HEK293 (cell line): Measurements from ENCODE around the gene TMEM267.
A peak's percentile ranks its signal among the peaks of the same experiment; 100 is the strongest.

Experiments used
- ATF2 ChIP-seq: fragments of 450-650 bp; formaldehyde crosslinking; IDR thresholded peaks from 2 replicates; pipeline ENCODE4 v1.5.1; 2016; ENCODE audit warnings: missing biosample characterization, missing genetic modification characterization, low read depth
- BCL6B ChIP-seq: fragments of 450-650 bp; formaldehyde crosslinking; IDR thresholded peaks from 2 replicates; pipeline ENCODE4 v1.5.1; 2017; ENCODE audit warnings: missing biosample characterization, missing genetic modification characterization
- GFI1B ChIP-seq: fragments of 450-650 bp; formaldehyde crosslinking; IDR thresholded peaks from 2 replicates; pipeline ENCODE4 v1.5.1; 2016; ENCODE audit warnings: missing biosample characterization, missing genetic modification characterization
- HIC1 ChIP-seq: fragments of 450-650 bp; formaldehyde crosslinking; IDR thresholded peaks from 2 replicates; pipeline ENCODE4 v1.5.1; 2016; ENCODE audit warnings: missing biosample characterization, missing genetic modification characterization
- KLF8 ChIP-seq: fragments of 450-650 bp; formaldehyde crosslinking; IDR thresholded peaks from 2 replicates; pipeline ENCODE4 v1.5.1; 2016; ENCODE audit warnings: missing biosample characterization, missing genetic modification characterization
- OSR2 ChIP-seq: fragments of 450-650 bp; formaldehyde crosslinking; IDR thresholded peaks from 2 replicates; pipeline ENCODE4 v1.5.1; 2016; ENCODE audit warnings: missing biosample characterization, missing genetic modification characterization
- PRDM6 ChIP-seq: fragments of 450-650 bp; formaldehyde crosslinking; IDR thresholded peaks from 2 replicates; pipeline ENCODE4 v1.5.1; 2017; ENCODE audit warnings: missing biosample characterization, missing genetic modification characterization
- SCRT1 ChIP-seq: fragments of 450-650 bp; formaldehyde crosslinking; IDR thresholded peaks from 2 replicates; pipeline ENCODE4 v1.5.1; 2016; ENCODE audit warnings: missing biosample characterization, missing genetic modification characterization, borderline replicate concordance
- SP2 ChIP-seq: fragments of 450-650 bp; formaldehyde crosslinking; IDR thresholded peaks from 2 replicates; pipeline ENCODE4 v1.5.1; 2016; ENCODE audit warnings: missing biosample characterization, missing genetic modification characterization
- ZBTB44 ChIP-seq: fragments of 450-650 bp; IDR thresholded peaks from 2 replicates; pipeline ENCODE4 v1.5.1; 2018; ENCODE audit warnings: missing biosample characterization, mild to moderate bottlenecking, missing genetic modification characterization
- ZNF155 ChIP-seq: fragments of 450-650 bp; formaldehyde crosslinking; IDR thresholded peaks from 2 replicates; pipeline ENCODE4 v1.5.1; 2016; ENCODE audit warnings: missing biosample characterization, missing genetic modification characterization
- ZNF24 ChIP-seq: fragments of 450-650 bp; formaldehyde crosslinking; IDR thresholded peaks from 2 replicates; pipeline ENCODE4 v1.5.1; 2016; ENCODE audit warnings: missing biosample characterization, missing genetic modification characterization
- ZNF248 ChIP-seq: fragments of 450-650 bp; formaldehyde crosslinking; IDR thresholded peaks from 2 replicates; pipeline ENCODE4 v1.5.1; 2017; ENCODE audit warnings: missing biosample characterization, missing genetic modification characterization
- ZNF266 ChIP-seq: fragments of 450-650 bp; formaldehyde crosslinking; IDR thresholded peaks from 2 replicates; pipeline ENCODE4 v1.5.1; 2016; ENCODE audit warnings: missing biosample characterization, missing genetic modification characterization, low read depth
- ZNF423 ChIP-seq: fragments of 450-650 bp; formaldehyde crosslinking; IDR thresholded peaks from 2 replicates; pipeline ENCODE4 v1.5.1; 2016; ENCODE audit warnings: missing biosample characterization, missing genetic modification characterization
- ZNF433 ChIP-seq: fragments of 450-650 bp; formaldehyde crosslinking; IDR thresholded peaks from 2 replicates; pipeline ENCODE4 v1.5.1; 2016; ENCODE audit warnings: missing biosample characterization, missing genetic modification characterization, low read depth
- ZNF488 ChIP-seq: fragments of 450-650 bp; formaldehyde crosslinking; IDR thresholded peaks from 2 replicates; pipeline ENCODE4 v1.5.1; 2016; ENCODE audit warnings: missing biosample characterization, missing genetic modification characterization
- ZNF518A ChIP-seq: fragments of 450-650 bp; formaldehyde crosslinking; conservative IDR thresholded peaks from 2 replicates; pipeline ENCODE4 v1.5.1; 2016; ENCODE audit warnings: low read depth, missing biosample characterization, missing genetic modification characterization
- ZNF555 ChIP-seq: fragments of 450-650 bp; formaldehyde crosslinking; conservative IDR thresholded peaks from 2 replicates; pipeline ENCODE4 v1.5.1; 2017; ENCODE audit warnings: missing biosample characterization, mild to moderate bottlenecking, missing genetic modification characterization, inconsistent platforms
- ZNF558 ChIP-seq: fragments of 450-650 bp; formaldehyde crosslinking; IDR thresholded peaks from 2 replicates; pipeline ENCODE4 v1.5.1; 2016; ENCODE audit warnings: missing biosample characterization, missing genetic modification characterization
- ZNF624 ChIP-seq: fragments of 450-650 bp; formaldehyde crosslinking; IDR thresholded peaks from 2 replicates; pipeline ENCODE4 v1.5.1; 2017; ENCODE audit warnings: missing biosample characterization, missing genetic modification characterization
- ZNF645 ChIP-seq: fragments of 450-650 bp; formaldehyde crosslinking; IDR thresholded peaks from 2 replicates; pipeline ENCODE4; 2016; ENCODE audit warnings: missing biosample characterization, missing genetic modification characterization
- ZNF747 ChIP-seq: fragments of 450-650 bp; formaldehyde crosslinking; IDR thresholded peaks from 2 replicates; pipeline ENCODE4 v1.5.1; 2016; ENCODE audit warnings: missing biosample characterization, missing genetic modification characterization
- ZSCAN23 ChIP-seq: fragments of 450-650 bp; formaldehyde crosslinking; IDR thresholded peaks from 2 replicates; pipeline ENCODE4 v1.5.1; 2016; ENCODE audit warnings: missing biosample characterization, missing genetic modification characterization
- ZXDB ChIP-seq: fragments of 450-650 bp; formaldehyde crosslinking; IDR thresholded peaks from 2 replicates; pipeline ENCODE4 v1.5.1; 2016; ENCODE audit warnings: missing biosample characterization, missing genetic modification characterization

TMEM267 gene

GRCh38 chr5:43422143-43422542 is 61.5 kb downstream of the TMEM267 start (continued):
- TF ChIP-seq BCL6B, result peak; percentile 15; the same call in 1 of the 2 replicates
- no peak for TF ChIP-seq ZNF488 (tag by site-specific recombination)
- TF ChIP-seq ZBTB44 (tag by site-specific recombination), result peak; percentile 87
- peak; percentile 13; the same call in 1 of the 2 replicates for TF ChIP-seq ZNF423
- TF ChIP-seq ATF2 (tag by site-specific recombination), result no peak
- no peak for TF ChIP-seq ZNF747
- no peak for TF ChIP-seq ZNF624 (tag by site-specific recombination)
- TF ChIP-seq GFI1B (tag by site-specific recombination), result peak; percentile 80
- no peak for TF ChIP-seq ZNF266 (tag by site-specific recombination)
- TF ChIP-seq ZNF645 (tag by site-specific recombination), result no peak
- 0 out of 2 replicates have a peak, but pooled peaks have one; percentile 48 for TF ChIP-seq ZNF24 (tag by site-specific recombination)
- peak; percentile 70 for TF ChIP-seq ZXDB
- TF ChIP-seq PRDM6 (tag by site-specific recombination), result peak; percentile 91
- no peak for TF ChIP-seq HIC1
- TF ChIP-seq ZNF155, result no peak
- no peak for TF ChIP-seq ZNF518A (tag by site-specific recombination)
- TF ChIP-seq ZNF555, result no peak
- peak; percentile 52; the same call in 1 of the 2 replicates for TF ChIP-seq KLF8 (tag by site-specific recombination)
- no peak for TF ChIP-seq ZSCAN23 (tag by site-specific recombination)
- no peak for TF ChIP-seq ZNF433 (tag by site-specific recombination)
- no peak for TF ChIP-seq ZNF248
- no peak for TF ChIP-seq ZNF558
- TF ChIP-seq SP2 (tag by site-specific recombination), result no peak
- no peak for TF ChIP-seq SCRT1
- peak; percentile 54; the same call in 1 of the 2 replicates for TF ChIP-seq OSR2 (tag by site-specific recombination)
